Measurements from ENCODE around the gene DOK7.

Gene DOK7

DNA sequence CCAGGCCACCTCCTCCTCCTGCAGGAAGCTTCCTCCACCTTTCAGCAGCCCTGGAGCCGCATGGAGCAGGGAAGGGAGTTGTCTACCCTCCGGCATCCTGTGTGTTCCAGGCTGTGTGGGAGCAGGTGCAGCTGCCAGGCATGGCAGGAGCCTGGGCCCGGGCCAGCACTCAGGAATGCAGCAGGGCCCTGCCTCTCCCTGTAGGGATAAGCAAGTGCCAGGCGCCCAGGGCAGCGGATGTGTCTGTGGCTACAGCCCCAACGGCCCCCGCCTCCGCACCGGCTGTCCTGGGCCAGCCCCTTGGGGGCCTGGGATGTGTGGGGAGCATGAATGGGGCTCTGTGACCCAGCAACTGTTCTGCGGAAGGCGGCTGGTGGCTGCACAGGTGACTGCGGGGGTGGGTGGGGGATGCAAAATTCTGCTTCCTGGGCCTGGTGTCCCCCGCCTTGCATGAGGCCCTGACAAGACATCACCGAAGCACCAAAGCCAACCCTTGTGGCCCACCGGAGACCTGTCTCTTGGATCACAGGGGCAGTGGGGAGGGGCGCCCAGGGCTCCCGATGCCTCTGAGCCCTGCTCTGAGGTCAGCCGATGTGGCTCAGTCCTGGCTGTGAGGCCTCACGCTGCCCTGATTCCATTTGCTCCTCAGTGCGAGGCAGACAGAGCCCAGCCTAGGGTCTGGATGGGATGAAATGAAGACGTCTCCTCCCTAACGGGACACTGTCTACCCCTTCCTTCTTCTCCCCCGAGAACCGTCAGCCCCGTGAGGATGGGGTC is 1.4 kb upstream of the DOK7 start:
- no peak for TF ChIP-seq TAF1 (IDR thresholded peaks at IDR 0.05; ENCODE audit: borderline replicate concordance, insufficient read depth, low read length)
- TF ChIP-seq, protein P1, sequence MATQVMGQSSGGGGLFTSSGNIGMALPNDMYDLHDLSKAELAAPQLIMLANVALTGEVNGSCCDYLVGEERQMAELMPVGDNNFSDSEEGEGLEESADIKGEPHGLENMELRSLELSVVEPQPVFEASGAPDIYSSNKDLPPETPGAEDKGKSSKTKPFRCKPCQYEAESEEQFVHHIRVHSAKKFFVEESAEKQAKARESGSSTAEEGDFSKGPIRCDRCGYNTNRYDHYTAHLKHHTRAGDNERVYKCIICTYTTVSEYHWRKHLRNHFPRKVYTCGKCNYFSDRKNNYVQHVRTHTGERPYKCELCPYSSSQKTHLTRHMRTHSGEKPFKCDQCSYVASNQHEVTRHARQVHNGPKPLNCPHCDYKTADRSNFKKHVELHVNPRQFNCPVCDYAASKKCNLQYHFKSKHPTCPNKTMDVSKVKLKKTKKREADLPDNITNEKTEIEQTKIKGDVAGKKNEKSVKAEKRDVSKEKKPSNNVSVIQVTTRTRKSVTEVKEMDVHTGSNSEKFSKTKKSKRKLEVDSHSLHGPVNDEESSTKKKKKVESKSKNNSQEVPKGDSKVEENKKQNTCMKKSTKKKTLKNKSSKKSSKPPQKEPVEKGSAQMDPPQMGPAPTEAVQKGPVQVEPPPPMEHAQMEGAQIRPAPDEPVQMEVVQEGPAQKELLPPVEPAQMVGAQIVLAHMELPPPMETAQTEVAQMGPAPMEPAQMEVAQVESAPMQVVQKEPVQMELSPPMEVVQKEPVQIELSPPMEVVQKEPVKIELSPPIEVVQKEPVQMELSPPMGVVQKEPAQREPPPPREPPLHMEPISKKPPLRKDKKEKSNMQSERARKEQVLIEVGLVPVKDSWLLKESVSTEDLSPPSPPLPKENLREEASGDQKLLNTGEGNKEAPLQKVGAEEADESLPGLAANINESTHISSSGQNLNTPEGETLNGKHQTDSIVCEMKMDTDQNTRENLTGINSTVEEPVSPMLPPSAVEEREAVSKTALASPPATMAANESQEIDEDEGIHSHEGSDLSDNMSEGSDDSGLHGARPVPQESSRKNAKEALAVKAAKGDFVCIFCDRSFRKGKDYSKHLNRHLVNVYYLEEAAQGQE (IDR thresholded peaks at IDR 0.05; ENCODE audit: insufficient read depth in 1 of 2, low read depth in 2 of 2, low read length in 2 of 2): no peak
- no peak for TF ChIP-seq FOXP2 (optimal IDR thresholded peaks at IDR 0.05; ENCODE audit: borderline replicate concordance, extremely low read depth, extremely low read length, insufficient read depth)
- no peak for TF ChIP-seq SIN3A (IDR thresholded peaks at IDR 0.05; ENCODE audit: borderline replicate concordance, insufficient read depth, low read length)
- TF ChIP-seq POLR2AphosphoS5 (IDR thresholded peaks at IDR 0.05; ENCODE audit: low read depth, low read length): no peak

DNA sequence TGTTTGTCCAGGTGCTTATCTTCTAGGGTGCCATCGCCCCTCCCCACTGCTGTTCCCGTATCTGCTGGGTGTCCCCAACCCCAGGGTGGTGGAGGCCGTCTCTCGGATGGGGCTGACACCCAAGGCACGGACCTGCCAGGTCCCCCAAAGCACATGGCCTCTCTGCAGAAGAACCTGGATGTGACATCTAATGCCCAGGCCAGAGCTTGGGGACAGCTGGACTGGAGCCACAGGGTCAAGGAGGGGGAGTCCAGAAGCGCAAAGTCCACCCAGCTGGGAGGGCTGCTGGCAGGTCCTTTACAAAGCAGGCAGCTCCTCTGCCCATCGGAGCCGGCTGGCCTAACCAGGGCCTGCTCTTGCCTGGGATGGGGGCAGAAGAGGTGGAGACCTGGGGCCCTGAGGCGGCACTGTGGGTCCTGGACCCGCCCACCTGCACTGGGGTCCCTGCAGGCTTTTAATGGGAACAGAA is 751 bp upstream of the DOK7 start:
- no peak for TF ChIP-seq FOXP2 (optimal IDR thresholded peaks at IDR 0.05; ENCODE audit: borderline replicate concordance, extremely low read depth, extremely low read length, insufficient read depth)

- TF ChIP-seq POLR2AphosphoS5 (IDR thresholded peaks at IDR 0.05; ENCODE audit: low read depth, low read length): no peak
Measured at GRCh38 chr4:3463556-3464348, 646 bp downstream of the DOK7 start.

- TF ChIP-seq SIN3A (IDR thresholded peaks at IDR 0.05; ENCODE audit: borderline replicate concordance, insufficient read depth, low read length) (no peak), FOXP2 (optimal IDR thresholded peaks at IDR 0.05; ENCODE audit: borderline replicate concordance, extremely low read depth, extremely low read length, insufficient read depth) (no peak), TAF1 (IDR thresholded peaks at IDR 0.05; ENCODE audit: borderline replicate concordance, insufficient read depth, low read length) (no peak), POLR2AphosphoS5 (IDR thresholded peaks at IDR 0.05; ENCODE audit: low read depth, low read length) (no peak)
- TF ChIP-seq, protein P1 (IDR thresholded peaks at IDR 0.05; ENCODE audit: insufficient read depth in 1 of 2, low read depth in 2 of 2, low read length in 2 of 2): no peak
Measured at GRCh38 chr4:3464349-3464905, 1.3 kb downstream of the DOK7 start.

DNA sequence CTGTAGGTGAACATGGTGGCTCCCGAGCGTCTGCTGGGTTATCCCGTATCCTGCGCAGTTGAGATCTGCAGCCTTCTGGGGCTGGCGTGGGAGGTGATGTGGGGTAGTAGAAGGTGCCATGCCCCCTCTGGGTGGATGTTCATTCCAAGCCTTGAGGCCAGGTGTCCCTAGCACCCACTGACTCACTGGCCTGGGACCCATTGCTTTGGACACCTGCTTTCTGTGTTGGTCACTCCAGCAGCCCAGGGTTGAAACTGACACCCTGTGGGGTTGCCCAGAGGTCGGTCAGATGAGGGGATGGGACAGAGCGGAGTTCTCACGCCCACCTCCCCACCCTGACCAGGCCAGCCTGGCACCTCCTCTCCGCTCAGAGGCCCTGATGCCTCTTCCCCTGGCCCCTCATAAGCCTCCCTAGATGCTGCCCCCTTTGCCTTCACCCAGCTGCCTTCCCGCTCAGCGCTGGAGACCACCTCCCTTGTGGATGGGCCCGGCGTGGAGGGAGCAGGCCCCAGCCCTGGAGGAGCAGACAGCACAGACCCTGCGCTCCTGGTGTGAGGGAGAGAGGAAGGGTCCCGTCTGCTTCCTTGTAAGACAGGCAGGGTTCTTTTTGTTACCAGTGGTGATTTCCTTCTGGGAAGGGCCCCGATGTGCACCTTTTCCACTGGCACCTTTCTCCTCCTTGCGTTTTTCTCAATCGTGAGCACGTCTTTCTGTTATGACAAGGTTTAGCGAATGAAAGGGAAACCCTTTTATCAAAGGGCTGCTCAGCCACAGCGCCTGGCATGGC is 2.0 kb downstream of the DOK7 start:
- TF ChIP-seq FOXP2 (optimal IDR thresholded peaks at IDR 0.05; ENCODE audit: borderline replicate concordance, extremely low read depth, extremely low read length, insufficient read depth): no peak
- TF ChIP-seq, protein P1 (IDR thresholded peaks at IDR 0.05; ENCODE audit: insufficient read depth in 1 of 2, low read depth in 2 of 2, low read length in 2 of 2): no peak
- no peak for TF ChIP-seq POLR2AphosphoS5 (IDR thresholded peaks at IDR 0.05; ENCODE audit: low read depth, low read length)
- no peak for TF ChIP-seq TAF1 (IDR thresholded peaks at IDR 0.05; ENCODE audit: borderline replicate concordance, insufficient read depth, low read length)
- TF ChIP-seq SIN3A (IDR thresholded peaks at IDR 0.05; ENCODE audit: borderline replicate concordance, insufficient read depth, low read length): no peak
